CD4-positive, alpha-beta T cell treated with Interferon gamma for 1 hour (primary cell): Measurements from ENCODE around the gene ZNF787.
"Not testable (repeated sequence)": the region's sequence is repeated elsewhere in the genome, so short reads cannot be mapped to it uniquely, and the experiment has no call there.

Source experiments
- DNase-seq: peaks from one replicate; pipeline ENCODE4 v3.0.0-alpha.2; 2020

The ZNF787 gene

GRCh38 chr19:56119582-56119978 is 1.5 kb downstream of the ZNF787 start:
- DNase-seq, result no peak

DNA sequence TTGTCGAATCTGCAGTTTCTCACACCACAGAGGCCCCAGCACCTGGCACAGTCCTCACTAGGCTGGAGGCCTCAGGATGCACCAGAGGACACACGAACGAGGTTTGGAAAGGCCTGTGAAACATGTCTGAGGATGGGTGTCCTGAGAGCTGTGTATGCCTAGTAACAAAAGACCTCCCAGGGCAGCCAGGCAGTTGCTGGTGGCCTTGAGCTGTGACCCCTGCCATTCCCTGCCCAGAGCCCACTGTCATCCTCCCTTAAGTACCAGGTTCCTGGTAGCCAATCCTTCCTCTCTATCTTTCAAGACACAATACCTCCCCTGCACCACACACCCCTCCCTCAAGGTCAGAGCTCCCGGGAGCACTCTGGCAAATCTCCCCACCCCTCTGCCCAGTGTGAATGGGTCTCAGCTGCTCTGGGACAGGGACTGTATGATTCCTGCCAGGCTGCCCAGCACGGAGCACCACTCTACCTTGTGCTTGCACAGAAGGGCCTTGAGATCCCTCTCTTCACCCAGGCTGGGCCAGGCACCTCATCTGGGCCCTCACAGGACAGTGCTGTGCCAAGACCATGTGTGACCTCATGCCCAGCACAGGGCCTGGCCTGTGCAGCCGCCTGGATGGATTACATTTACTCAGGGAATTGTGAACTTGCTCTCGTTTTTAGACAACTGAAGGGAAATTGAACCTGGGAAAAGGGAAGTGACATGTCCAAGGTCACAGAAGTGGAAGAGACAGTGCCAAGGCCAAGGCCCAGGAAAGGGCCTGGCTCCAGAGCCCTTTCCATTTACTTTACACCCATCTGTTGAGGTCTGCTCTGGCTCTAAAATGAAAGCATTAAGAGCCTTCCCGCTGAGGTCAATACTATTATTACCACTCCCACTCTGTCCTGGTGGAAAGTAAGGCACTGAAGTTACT is 2.2 kb downstream of the ZNF787 start:
- no peak for DNase-seq

- DNase-seq, result no peak
Measured at GRCh38 chr19:56117889-56118288, 3.2 kb downstream of the ZNF787 start.

GRCh38 chr19:56117376-56117884 is 3.7 kb downstream of the ZNF787 start:
- DNase-seq, result no peak

- DNase-seq, result no peak
Measured at GRCh38 chr19:56116606-56117005, 4.5 kb downstream of the ZNF787 start.

GRCh38 chr19:56115490-56115889 is 5.6 kb downstream of the ZNF787 start:
- DNase-seq, result no peak

- no peak for DNase-seq
Measured at GRCh38 chr19:56114778-56115110, 6.4 kb downstream of the ZNF787 start.

DNA sequence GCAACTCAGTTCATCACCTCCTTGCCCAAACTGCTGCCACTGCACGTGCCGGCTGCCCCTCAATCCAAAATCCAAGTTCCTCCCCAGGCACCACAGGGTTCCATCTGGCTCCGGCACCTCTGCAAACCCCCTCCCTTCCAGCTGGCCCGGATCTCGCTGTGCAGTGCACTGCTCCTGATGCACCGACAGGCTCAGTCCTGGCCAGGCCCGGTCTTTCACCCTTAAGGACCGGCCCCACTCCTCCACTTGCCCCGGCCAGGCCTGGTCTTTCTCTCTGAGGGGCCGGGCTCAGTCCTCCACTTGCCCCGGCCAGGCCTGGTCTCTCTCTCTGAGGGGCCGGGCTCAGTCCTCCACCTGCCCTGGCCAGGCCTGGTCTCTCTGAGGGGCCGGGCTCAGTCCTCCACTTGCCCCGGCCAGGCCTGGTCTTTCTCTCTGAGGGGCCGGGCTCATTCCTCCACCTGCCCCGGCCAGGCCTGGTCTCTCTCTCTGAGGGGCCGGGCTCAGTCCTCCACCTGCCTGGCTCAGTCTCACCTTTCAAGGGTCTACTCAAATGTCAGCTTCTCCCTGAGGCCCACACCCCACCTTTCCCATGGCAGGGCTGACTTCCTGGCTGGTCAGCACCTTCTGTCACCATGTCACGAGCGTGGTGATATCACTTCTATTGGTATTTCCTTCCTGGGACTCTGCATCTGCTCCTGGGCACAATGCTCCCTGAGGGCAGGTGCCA is 6.9 kb downstream of the ZNF787 start:
- no peak for DNase-seq

DNA sequence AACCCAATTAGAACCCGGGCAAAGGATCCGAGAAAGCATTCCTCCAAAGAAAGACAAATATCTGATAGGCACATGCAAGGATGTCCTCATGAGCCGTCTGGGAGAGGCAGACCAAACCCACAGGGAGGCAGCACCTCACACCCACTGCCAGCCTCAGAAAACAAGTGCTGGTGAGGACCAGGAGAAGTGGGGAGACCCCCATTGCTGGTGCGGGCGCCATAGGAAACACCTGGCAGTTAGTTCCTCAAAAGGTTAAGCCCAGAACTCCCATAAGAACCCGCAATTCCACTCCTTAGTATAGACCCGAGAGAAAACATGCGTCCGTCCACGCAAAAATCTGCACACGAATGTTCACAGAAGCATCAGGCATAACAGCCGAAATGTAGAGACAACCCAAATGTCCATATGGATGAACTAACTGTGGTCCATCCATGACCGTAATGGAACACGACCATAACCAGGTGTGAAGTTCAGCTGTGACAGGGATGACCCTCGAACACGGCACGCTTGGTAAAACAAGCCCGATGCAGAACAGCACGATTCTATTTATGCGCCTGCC is 7.9 kb downstream of the ZNF787 start:
- peak; percentile 41 for DNase-seq

- DNase-seq, result no peak
Measured at GRCh38 chr19:56112313-56112709, 8.8 kb downstream of the ZNF787 start.

DNA sequence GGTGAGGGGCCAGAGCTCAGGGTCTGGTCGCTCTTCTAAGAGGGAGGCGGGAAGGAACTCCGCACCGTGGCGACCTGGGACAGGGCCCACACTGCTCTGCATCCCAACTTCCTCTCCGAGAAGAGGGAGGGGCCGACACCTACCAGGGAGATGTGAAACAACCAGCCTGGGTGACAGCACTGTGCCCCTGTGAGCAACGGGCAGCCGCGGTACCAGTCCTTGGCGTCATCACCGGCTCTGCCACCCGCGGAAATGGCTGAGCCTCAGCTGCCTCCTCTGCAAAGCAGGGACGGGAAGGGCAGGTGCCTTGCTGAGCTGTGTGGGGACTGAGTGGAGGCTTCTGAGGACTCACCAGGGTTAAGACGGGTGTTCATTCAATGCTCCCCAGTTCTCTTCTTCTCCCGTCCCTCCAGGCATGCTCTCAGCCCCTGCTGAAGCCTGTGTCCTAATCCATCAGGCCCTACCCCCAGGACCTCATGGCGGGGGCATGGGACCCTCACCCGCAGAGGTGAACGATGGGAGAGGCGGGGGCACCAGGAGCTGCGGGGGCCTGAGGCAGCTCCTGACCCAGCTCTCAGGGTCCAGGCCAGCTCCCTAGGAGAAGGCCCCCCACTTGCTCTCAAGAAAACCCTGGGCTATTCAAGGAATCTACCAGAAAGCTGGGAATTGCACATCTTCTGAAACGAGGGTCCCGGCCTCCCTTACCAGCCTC is 9.3 kb downstream of the ZNF787 start:
- peak; percentile 75 for DNase-seq

DNA sequence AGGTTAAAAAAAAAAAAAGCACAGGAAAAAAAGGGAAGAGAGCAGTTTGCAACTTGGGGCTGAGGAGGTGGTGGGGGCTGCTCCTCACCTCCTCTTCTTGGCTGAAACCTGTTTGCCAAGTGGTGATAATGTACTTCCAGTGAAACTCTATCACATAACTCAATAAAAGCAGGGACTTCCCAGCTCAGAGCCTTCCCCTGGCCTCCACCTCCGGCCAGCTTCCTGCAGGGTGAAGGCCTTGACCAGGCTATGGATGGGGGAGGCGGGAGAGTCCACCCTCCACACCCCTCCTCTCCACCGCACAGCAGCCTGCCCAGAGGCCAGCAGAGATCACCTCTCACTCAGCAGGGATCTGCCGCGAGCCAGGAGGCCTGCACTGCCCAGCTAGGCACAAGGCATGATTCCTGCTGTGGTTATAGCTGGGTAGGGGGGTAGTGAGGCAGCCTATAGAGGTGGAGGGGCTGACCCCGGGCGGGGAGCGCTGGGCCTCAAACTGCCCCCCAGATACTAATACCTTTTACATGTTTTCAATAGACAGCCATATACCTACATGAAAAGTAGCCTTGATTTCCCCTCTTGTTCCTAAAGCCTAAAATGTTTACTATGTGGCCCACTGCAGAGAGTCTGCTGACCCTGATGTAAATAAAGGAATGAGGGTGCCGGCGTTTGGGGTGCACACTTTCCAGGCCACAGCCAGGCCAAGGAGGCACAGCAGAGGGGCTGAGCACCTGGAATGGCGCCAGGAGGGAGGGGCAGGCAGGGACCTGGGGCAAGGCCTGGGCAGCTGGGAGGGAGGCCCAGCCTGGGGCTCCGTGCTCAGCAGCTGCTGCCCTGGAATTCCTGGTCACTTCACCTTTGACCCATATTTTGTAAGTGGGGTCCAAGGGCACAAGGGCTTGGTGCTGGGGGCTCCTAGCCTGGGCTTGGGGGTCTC is 10.3 kb downstream of the ZNF787 start:
- no peak for DNase-seq

GRCh38 chr19:56109226-56109625 is 11.9 kb downstream of the ZNF787 start:
- DNase-seq, result no peak

DNA sequence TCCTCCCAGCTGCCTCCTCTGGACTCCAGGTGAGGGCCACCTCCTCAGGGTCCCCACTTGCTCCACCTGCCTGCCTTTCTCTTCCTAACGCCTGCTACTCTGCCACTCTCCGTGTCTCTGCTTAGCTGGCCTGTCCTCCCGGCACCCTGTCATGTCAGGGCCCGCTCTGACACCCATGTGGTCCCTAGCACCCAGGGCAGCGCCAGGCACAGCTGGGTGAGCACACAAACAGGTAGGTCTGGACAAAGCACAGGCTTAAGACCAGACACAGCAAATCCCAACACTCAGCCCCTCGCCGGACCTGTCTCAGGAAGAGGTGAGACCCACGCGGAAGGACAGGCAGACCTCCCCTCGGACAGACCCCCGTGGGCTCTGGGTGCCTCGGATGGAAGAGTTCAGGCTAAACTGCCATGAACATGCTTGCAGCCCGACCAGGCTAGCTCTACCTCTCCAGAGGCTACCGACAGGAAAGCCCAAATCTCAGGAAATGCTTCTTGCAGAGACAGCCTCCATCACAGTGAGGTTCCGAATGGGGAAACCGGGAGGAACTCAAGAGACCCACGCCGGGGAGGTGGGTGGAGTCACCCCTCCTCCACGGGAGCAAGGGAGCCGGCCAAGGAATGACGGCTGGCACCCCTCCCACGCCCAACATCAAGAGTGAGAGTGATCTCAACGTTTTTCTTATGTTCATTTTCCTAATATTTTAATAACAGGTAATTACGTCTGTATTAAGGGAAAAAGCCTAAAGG is 12.5 kb downstream of the ZNF787 start:
- DNase-seq, result no peak

DNA sequence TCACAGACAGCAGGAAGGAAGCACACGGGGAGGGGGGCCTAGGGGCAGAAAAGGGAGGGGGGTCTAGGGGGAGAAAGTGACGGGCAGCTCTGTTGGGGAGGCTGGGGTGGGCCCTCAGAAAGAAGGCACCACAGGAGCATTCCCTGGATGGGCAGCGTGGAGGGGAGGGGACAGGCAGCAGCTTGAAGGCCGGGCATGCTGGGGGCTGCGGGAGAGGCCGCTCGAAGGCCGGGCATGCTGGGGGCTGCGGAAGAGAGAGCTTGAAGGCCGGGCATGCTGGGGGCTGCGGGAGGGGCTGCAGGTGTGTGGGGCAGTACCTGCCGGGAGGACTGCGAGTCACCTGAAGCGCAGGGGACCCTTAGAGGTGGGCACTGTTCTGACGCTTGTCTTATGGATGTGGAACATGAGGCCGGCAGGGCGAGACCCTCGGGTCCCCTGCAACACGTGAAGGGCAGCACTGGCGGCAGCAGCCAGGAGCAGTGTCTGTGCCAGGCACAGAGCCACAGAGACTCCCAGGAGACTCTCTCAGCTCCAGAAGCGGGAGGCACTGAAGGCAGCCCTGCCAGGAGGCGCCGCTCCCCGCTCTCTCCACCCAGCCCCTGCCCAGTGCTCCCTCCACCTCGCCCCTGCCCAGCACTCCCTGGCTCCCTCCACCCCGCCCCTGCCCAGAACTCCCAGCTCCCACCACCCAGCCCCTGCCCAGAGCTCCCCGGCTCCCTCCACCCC is 13.3 kb downstream of the ZNF787 start:
- no peak for DNase-seq

DNA sequence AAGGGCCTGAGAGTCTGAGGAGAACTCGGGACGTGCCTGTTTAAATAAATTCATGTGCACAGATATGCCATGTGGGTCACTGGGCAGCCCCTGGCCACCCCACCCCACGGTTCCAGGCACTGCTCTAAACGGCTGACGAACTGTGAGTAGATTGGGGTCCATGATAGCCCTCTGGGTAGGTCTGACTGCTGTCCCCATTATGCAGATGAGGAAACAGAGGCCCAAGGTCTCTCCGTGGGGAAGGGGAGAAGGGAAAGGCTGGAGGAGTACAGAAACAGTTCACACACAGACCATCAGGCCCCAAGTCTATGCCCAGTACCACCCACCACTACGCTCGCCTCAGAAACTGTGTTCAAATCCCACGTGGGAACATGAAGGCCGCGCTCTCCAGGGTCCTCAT is 14.1 kb downstream of the ZNF787 start:
- no peak for DNase-seq

DNA sequence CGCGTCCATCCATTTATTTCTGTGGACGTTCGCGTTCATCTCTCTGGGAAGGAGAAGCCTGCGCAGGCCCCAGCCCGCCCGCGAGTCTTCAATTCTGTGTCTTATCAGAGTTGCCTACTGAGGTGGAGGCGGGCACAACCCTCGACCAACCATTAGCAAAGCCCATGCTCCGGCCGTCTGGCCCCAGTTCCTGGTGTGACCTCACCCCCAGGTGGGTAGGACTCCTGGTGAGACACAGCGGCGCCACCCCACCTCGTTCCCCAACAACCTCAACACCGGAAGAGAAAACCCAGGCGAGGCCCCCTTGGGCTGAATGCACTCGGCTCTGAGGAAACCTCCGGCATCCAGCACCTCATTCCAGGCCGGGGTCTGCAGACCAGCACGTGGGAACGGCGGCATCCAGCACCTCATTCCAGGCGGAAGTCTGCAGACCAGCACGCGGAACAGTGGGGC is 14.7 kb downstream of the ZNF787 start:
- DNase-seq, result no peak

DNA sequence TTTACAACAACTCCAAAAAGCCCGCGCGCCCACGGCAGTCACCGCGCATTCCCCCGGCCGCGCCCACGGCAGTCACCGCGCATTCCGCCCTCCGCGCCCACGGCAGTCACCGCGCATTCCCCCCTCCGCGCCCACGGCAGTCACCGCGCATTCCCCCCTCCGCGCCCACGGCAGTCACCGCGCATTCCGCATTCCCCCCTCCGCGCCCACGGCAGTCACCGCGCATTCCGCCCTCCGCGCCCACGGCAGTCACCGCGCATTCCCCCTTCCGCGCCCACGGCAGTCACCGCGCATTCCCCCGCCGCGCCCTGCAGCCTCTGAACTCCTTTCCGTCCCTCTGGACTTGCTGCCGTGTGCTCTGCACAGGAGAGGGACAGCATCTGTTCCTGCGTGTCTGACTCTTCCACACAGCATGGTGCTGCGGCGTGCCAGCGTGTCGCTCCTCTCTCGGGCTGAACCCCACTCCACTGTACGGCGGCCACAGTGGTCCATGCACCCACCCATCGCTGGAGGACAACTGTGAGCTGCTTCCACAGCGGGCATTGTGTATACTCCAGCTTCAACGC is 15.2 kb downstream of the ZNF787 start:
- DNase-seq, result not testable (repeated sequence)

GRCh38 chr19:56105090-56105701 is 15.9 kb downstream of the ZNF787 start:
- peak; percentile 59 for DNase-seq

DNA sequence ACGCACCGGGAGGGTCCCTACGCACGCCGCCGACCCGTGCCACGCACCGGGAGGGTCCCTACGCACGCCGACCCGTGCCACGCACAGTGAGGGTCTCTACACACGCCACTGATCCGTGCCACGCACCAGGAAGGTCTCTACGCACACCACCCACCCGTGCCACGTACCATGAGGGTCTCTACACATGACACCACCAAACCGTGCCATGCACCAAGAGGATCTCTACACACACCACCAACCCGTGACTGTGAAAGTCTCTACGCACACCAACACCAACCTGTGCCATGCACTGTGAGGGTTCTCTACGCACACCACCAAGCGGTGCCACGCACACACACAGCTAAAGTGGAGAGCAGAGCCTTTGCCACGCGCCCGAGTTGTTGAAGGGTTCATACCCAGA is 16.7 kb downstream of the ZNF787 start:
- DNase-seq, result no peak
